RWPE2 (cell line): ENCODE results near the gene SCIN.
A peak's percentile ranks its signal among the peaks of the same experiment; 100 is the strongest.

Experiments used
- ATAC-seq: fragments of 200-7000 bp; cut with Tn5 transposase; 3 replicates; pipeline ENCODE4 v1.9.1; 2021; ENCODE audit warnings: low read depth
- DNase-seq: peaks from one replicate; pipeline ENCODE4 v3.0.0-alpha.2; 2020; ENCODE audit warnings: low spot score
- H3K27ac ChIP-seq: fragments of 450-650 bp; 2 replicates; pipeline ENCODE4 v1.5.1; 2017; ENCODE audit warnings: mild to moderate bottlenecking; ENCODE audit not compliant: poor library complexity, severe bottlenecking
- H3K27me3 ChIP-seq: fragments of 250-450 bp; sonication (Bioruptor Pico); 2 replicates; pipeline ENCODE4 v1.5.1; 2021; ENCODE audit warnings: mild to moderate bottlenecking, moderate library complexity; ENCODE audit not compliant: insufficient read depth, poor library complexity, severe bottlenecking
- H3K36me3 ChIP-seq: fragments of 250-450 bp; sonication (Bioruptor Pico); 2 replicates; pipeline ENCODE4 v1.5.1; 2020; ENCODE audit warnings: low read depth, mild to moderate bottlenecking, moderate library complexity
- H3K4me1 ChIP-seq: fragments of 250-450 bp; sonication (Bioruptor Pico); 2 replicates; pipeline ENCODE4 v1.5.1; 2021; ENCODE audit warnings: mild to moderate bottlenecking, moderate library complexity; ENCODE audit not compliant: insufficient read depth, poor library complexity, severe bottlenecking
- H3K4me3 ChIP-seq: fragments of 250-450 bp; sonication (Bioruptor Pico); 2 replicates; pipeline ENCODE4 v1.5.1; 2021; ENCODE audit warnings: mild to moderate bottlenecking, moderate library complexity; ENCODE audit not compliant: severe bottlenecking
- H3K9me3 ChIP-seq: fragments of 250-450 bp; sonication (Bioruptor Pico); 2 replicates; pipeline ENCODE4 v1.5.1; 2021; ENCODE audit warnings: mild to moderate bottlenecking, moderate library complexity; ENCODE audit not compliant: severe bottlenecking
- TF ChIP-seq, protein P1 (sequence below): fragments of 450-650 bp; IDR thresholded peaks from one replicate; pipeline ENCODE4 v1.5.1; 2017; ENCODE audit warnings: mild to moderate bottlenecking, moderate library complexity; ENCODE audit not compliant: poor library complexity, severe bottlenecking

The SCIN gene

DNA sequence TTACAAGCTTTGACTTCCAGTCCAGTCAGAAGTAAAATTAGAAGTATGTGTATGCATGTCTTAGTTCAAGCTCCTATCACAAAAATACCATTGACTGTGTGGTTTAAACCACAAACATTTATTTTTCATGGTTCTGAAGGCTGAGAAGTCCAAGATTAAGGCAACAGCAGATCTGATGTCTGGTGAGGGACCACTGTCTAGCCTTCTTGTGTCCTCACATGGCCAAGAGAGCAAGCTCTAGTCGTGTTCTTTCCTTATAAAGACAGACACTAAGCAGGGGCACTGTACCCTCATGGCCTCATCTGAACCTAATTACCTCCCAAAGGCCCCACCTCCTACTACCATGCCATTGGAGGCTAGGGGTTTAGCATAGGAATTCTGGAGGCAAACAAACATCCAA, 75.6 kb downstream of the SCIN start:
- no peak overlapping the region for H3K27ac ChIP-seq
- ATAC-seq (no peak), DNase-seq (no peak)
- H3K4me3 ChIP-seq: no peak overlapping the region
- no peaks in the 10 kb centered on the region for H3K27me3 ChIP-seq
- no peaks in the 10 kb centered on the region for H3K36me3 ChIP-seq
- H3K4me1 ChIP-seq: peaks cover 30% of the 10 kb centered on the region
- H3K9me3 ChIP-seq: no peaks in the 10 kb centered on the region
- TF ChIP-seq, protein P1, sequence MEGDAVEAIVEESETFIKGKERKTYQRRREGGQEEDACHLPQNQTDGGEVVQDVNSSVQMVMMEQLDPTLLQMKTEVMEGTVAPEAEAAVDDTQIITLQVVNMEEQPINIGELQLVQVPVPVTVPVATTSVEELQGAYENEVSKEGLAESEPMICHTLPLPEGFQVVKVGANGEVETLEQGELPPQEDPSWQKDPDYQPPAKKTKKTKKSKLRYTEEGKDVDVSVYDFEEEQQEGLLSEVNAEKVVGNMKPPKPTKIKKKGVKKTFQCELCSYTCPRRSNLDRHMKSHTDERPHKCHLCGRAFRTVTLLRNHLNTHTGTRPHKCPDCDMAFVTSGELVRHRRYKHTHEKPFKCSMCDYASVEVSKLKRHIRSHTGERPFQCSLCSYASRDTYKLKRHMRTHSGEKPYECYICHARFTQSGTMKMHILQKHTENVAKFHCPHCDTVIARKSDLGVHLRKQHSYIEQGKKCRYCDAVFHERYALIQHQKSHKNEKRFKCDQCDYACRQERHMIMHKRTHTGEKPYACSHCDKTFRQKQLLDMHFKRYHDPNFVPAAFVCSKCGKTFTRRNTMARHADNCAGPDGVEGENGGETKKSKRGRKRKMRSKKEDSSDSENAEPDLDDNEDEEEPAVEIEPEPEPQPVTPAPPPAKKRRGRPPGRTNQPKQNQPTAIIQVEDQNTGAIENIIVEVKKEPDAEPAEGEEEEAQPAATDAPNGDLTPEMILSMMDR: no peak

DNA sequence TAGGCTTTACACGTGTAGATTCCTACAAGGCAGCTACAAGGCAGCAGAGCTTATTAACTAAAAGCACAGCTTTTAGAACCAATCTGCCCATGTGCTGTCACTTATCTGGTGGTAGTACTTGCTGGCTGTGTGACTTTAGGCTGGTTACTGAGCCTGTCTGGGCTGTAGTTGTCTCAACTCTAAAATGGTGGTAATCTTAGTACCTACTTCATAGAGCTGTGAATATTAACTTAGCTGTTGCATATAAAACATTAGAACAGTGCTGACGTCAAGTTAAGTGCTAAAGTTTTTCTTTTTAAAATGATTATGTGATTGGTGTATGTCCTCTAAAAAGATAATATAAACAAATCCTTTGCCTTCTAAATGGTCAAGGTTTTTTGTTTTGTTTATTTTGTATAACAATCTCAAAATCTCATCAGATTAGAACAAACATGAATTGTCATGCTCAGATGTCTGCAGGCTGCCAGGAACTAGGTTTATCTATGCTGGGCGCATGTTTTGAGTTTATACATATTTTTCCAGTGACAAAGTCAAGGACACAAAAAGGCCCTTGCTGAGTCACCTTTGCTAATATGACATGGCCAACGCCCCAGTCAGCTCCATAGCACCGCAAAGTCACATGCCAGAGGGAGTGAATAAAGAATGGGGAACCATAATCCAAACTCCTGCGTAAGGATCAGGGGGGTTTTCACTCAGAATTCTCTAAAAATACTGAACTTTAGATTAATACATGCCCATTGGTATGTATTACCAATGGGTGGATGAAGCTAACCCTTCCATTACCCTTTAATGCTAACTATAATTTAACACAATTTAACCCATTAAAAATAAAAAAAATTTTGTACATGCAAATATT, 77.1 kb downstream of the SCIN start:
- no peak overlapping the region for H3K4me3 ChIP-seq
- DNase-seq: no peak
- H3K27me3 ChIP-seq: no peaks in the 10 kb centered on the region
- no peaks in the 10 kb centered on the region for H3K36me3 ChIP-seq
- peaks cover 30% of the 10 kb centered on the region for H3K4me1 ChIP-seq
- TF ChIP-seq, protein P1: no peak
- H3K9me3 ChIP-seq: no peaks in the 10 kb centered on the region
- ATAC-seq: peak; percentile 68
- H3K27ac ChIP-seq: peak overlapping the region; percentile 35

DNA sequence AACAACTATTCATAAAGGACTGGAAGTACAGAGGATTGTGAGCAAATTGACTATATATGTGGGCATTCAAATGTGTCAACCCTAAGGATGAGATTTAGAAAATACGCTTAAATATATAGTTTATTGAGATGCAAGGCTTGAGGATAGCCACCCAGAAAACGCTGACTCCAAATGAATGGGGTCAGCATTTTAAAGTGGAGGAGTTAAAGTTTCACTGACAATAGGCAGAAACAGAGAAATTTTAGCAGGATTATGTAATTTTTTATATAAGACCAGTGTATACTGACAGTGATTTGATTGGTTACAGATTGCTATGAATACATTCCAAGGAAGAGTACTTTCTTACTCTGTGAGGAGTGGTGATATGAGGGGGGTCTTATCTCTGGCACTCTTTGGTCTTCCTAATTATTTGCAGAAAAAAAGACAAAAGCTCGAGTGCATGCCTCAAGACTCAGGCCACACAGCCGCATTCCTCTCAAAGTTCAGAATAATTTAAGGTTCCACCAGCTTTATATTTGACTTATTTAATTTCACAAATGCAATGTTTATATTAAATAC, 78.3 kb downstream of the SCIN start:
- Histone ChIP-seq H3K9me3 (no peaks in the 10 kb centered on the region), H3K27ac (peak overlapping the region; percentile 35), H3K27me3 (no peaks in the 10 kb centered on the region), H3K36me3 (no peaks in the 10 kb centered on the region), H3K4me3 (no peak overlapping the region), H3K4me1 (peaks cover 37% of the 10 kb centered on the region)
- DNase-seq: no peak
- TF ChIP-seq, protein P1: no peak
- no peak for ATAC-seq

DNA sequence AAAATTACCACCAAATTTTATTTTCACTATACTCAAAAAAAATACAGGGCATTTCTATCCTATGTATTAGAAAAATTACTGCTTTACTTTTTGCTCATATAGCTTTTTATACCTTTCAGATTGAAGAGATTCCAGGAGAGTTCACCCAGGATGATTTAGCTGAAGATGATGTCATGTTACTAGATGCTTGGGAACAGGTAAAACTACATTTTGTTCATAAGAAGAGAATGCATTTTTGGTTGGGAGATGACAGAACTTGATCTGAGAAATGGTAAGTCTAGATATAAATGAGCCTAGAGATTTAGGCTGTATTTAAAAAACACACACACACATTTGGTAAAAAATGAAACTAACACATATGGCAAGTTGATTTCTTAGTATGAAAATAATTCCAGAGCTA, 78.8 kb downstream of the SCIN start:
- TF ChIP-seq, protein P1: no peak
- H3K4me3 ChIP-seq: no peak overlapping the region
- ATAC-seq: peak; percentile 48; the same call in 2 of the 3 replicates
- H3K27ac ChIP-seq: peak overlapping the region; percentile 35
- no peaks in the 10 kb centered on the region for H3K27me3 ChIP-seq
- H3K36me3 ChIP-seq: no peaks in the 10 kb centered on the region
- no peaks in the 10 kb centered on the region for H3K9me3 ChIP-seq
- no peak for DNase-seq
- peaks cover 39% of the 10 kb centered on the region for H3K4me1 ChIP-seq

DNA sequence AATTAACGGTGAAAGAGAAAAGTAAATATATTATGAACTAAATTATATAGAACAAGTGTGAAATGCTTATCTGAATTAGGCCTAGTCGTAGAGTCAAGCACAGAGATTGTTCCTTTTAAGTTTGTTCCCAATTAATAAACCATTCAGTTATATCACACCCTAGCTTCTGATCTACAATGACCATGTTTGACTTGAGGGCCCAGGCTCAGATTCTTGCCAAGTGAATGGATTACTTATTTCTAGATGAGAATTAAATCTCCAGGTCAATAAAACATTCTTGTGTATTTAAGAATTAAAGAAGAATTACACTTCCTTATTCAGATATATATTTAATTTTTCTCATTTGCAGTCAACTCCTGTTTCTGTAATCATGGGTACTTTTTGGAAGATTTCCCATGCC, 79.6 kb downstream of the SCIN start:
- Histone ChIP-seq H3K4me3 (no peak overlapping the region), H3K36me3 (no peaks in the 10 kb centered on the region), H3K9me3 (no peaks in the 10 kb centered on the region), H3K27ac (no peak overlapping the region), H3K27me3 (no peaks in the 10 kb centered on the region), H3K4me1 (peaks cover 40% of the 10 kb centered on the region)
- no peak for ATAC-seq
- TF ChIP-seq, protein P1: no peak
- DNase-seq: no peak
